ENCODE measurements around the gene CDK2AP2. TPM values are rescaled to one million over a fixed set of nuclear protein-coding genes. Genes with fewer than 3 reads are reported as not detected.

CDK2AP2 gene
- total RNA-seq, 3 donors from 2014 or later (not counting 1 experiment from before 2014, with no cell fraction given) = 57.9 to 67.7 (median 65.5) TPM

DNA sequence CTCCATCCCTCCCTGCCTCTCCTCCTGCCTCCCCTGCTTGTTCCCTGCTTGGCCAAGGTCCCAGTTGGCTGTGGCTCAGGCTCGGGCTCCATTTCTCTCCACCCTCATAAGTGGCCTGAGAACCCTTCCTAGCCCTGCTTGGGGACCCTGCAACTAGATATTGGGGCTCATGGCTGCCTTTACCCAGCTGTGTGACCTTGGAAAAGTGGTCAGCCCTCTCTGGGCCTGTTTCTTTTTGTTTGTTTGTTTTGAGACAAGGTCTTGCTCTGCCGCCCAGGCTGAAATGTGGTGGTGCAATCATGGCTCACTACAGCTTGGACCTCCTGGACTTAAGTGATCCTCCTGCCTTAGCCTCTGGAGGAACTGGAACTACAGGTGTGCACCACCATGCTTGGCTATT is 35.6 kb upstream of the CDK2AP2 start:
- H3K9me3 Mint-ChIP-seq = no peaks in the 10 kb centered on the region
- no peak overlapping the region for H3K4me3 ChIP-seq (ENCODE audit: low read length)
- no peaks in the 10 kb centered on the region for H3K9me3 ChIP-seq (ENCODE audit: control insufficient read depth, insufficient read depth, low read length)
- TF ChIP-seq, protein P1, sequence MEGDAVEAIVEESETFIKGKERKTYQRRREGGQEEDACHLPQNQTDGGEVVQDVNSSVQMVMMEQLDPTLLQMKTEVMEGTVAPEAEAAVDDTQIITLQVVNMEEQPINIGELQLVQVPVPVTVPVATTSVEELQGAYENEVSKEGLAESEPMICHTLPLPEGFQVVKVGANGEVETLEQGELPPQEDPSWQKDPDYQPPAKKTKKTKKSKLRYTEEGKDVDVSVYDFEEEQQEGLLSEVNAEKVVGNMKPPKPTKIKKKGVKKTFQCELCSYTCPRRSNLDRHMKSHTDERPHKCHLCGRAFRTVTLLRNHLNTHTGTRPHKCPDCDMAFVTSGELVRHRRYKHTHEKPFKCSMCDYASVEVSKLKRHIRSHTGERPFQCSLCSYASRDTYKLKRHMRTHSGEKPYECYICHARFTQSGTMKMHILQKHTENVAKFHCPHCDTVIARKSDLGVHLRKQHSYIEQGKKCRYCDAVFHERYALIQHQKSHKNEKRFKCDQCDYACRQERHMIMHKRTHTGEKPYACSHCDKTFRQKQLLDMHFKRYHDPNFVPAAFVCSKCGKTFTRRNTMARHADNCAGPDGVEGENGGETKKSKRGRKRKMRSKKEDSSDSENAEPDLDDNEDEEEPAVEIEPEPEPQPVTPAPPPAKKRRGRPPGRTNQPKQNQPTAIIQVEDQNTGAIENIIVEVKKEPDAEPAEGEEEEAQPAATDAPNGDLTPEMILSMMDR (IDR thresholded peaks at IDR 0.05) = no peak
- no peak for ATAC-seq
- intact Hi-C loops (cut with micrococcal nuclease) = no loop called here
- H3K4me1 ChIP-seq (ENCODE audit: control insufficient read depth, insufficient read depth, low read length) = no peaks in the 10 kb centered on the region
- no peak overlapping the region for H3K27ac Mint-ChIP-seq
- H3K4me3 Mint-ChIP-seq = no peak overlapping the region
- H3K4me1 Mint-ChIP-seq = no peaks in the 10 kb centered on the region
- H3K36me3 Mint-ChIP-seq = no peaks in the 10 kb centered on the region
- H3K27me3 ChIP-seq (ENCODE audit: control insufficient read depth, insufficient read depth, low read length) = no peaks in the 10 kb centered on the region
- WGBS (ENCODE audit: insufficient coverage) = 93% methylated on average over 2 of the region's 2 CpGs
- no peaks in the 10 kb centered on the region for H3K36me3 ChIP-seq (ENCODE audit: control insufficient read depth, insufficient read depth, low read length)
- no peak for DNase-seq
- H3K27me3 Mint-ChIP-seq (ENCODE audit: low read depth in 2 of 2) = peaks cover 0 to 3% of the 10 kb centered on the region in 2 donors
- no peak overlapping the region for H3K27ac ChIP-seq (ENCODE audit: low read length)

DNA sequence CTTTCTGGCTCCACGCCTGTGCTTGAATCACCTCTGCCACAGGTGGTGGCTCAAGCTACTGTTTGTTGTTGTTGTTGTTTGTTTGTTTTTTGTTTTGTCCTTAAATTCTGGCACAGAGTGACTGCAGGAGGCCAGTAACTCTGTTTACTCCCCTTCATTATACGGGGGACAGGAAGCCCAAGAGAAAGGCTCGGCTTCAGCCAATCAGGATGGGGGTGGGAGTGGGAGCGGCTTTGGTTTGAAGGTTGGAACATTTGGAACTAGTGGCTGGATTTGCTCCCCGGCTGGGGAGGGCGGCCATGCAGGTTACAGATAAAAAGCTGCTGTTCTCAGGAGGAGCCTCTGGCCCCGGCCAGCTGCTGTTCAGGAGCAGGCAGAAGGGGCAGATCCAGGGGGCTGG is 35.0 kb upstream of the CDK2AP2 start:
- no peak overlapping the region for H3K4me3 ChIP-seq (ENCODE audit: low read length)
- no peak overlapping the region for H3K27ac ChIP-seq (ENCODE audit: low read length)
- peaks cover 0 to 3% of the 10 kb centered on the region in 2 donors for H3K27me3 Mint-ChIP-seq (ENCODE audit: low read depth in 2 of 2)
- H3K36me3 Mint-ChIP-seq = no peaks in the 10 kb centered on the region
- H3K9me3 ChIP-seq (ENCODE audit: control insufficient read depth, insufficient read depth, low read length) = no peaks in the 10 kb centered on the region
- no peak overlapping the region for H3K4me3 Mint-ChIP-seq
- no peaks in the 10 kb centered on the region for H3K36me3 ChIP-seq (ENCODE audit: control insufficient read depth, insufficient read depth, low read length)
- intact Hi-C loops (cut with micrococcal nuclease) = no loop called here
- no peaks in the 10 kb centered on the region for H3K27me3 ChIP-seq (ENCODE audit: control insufficient read depth, insufficient read depth, low read length)
- H3K4me1 Mint-ChIP-seq = no peaks in the 10 kb centered on the region
- no peaks in the 10 kb centered on the region for H3K4me1 ChIP-seq (ENCODE audit: control insufficient read depth, insufficient read depth, low read length)
- DNase-seq (no peak), ATAC-seq (no peak)
- H3K9me3 Mint-ChIP-seq = no peaks in the 10 kb centered on the region
- H3K27ac Mint-ChIP-seq = no peak overlapping the region
- TF ChIP-seq, protein P1 (IDR thresholded peaks at IDR 0.05) = no peak
- 85% methylated on average over 6 of the region's 7 CpGs for WGBS (ENCODE audit: insufficient coverage)

DNA sequence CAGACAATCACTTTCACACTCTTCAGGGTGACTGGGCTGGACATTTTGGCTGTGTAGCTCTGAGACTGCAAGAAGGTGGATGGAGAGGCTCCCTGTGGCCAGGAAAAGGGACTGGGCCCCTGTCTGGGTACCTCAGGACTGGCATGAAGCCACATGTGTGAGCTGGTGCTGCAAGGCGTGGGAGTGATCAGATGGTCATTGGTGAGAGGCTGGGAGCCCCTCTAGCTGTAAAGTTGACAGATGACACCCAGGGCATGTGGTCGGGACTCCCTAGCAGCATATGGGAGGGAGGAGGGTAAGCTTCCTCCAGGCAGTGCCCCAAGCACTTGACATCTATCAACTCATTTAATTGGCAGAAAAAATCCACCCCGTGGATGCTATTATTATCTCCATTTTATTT is 34.2 kb upstream of the CDK2AP2 start:
- WGBS (ENCODE audit: insufficient coverage) = 54% methylated on average over 2 of the region's 3 CpGs
- H3K4me3 ChIP-seq (ENCODE audit: low read length) = no peak overlapping the region
- Mint-ChIP-seq H3K9me3 (no peaks in the 10 kb centered on the region), H3K36me3 (no peaks in the 10 kb centered on the region), H3K27ac (no peak overlapping the region), H3K4me1 (no peaks in the 10 kb centered on the region), H3K4me3 (no peak overlapping the region), H3K27me3 (ENCODE audit: low read depth in 2 of 2) (peaks cover 0 to 3% of the 10 kb centered on the region in 2 donors)
- TF ChIP-seq, protein P1 (IDR thresholded peaks at IDR 0.05) = no peak
- no peaks in the 10 kb centered on the region for H3K4me1 ChIP-seq (ENCODE audit: control insufficient read depth, insufficient read depth, low read length)
- H3K27ac ChIP-seq (ENCODE audit: low read length) = no peak overlapping the region
- no peaks in the 10 kb centered on the region for H3K36me3 ChIP-seq (ENCODE audit: control insufficient read depth, insufficient read depth, low read length)
- intact Hi-C loops (cut with micrococcal nuclease) = no loop called here
- DNase-seq (no peak), ATAC-seq (no peak)
- no peaks in the 10 kb centered on the region for H3K27me3 ChIP-seq (ENCODE audit: control insufficient read depth, insufficient read depth, low read length)
- no peaks in the 10 kb centered on the region for H3K9me3 ChIP-seq (ENCODE audit: control insufficient read depth, insufficient read depth, low read length)

DNA sequence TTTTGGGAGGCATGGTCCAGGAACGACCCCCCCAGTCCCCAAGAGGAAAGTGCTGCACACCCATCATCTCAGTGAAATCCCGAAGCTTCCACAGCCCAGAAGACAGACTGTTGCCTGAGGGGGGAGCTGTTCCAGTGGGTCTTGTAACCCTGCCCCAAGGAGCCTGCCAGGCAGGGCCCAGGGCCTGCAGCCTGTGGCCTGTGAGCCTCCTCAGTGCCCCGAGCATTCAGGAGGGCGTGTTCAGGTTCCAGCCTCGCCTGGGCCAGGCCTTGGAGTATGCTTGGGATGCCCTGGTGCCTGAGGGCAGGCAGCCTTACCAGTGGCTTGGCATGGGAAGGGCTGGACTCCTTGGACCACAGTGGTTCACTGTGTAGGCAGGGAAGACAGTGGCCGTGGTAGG is 33.2 kb upstream of the CDK2AP2 start:
- H3K36me3 ChIP-seq (ENCODE audit: control insufficient read depth, insufficient read depth, low read length) = no peaks in the 10 kb centered on the region
- H3K27me3 ChIP-seq (ENCODE audit: control insufficient read depth, insufficient read depth, low read length) = no peaks in the 10 kb centered on the region
- H3K9me3 ChIP-seq (ENCODE audit: control insufficient read depth, insufficient read depth, low read length) = no peaks in the 10 kb centered on the region
- H3K4me3 ChIP-seq (ENCODE audit: low read length) = no peak overlapping the region
- Mint-ChIP-seq H3K9me3 (no peaks in the 10 kb centered on the region), H3K36me3 (no peaks in the 10 kb centered on the region), H3K27me3 (ENCODE audit: low read depth in 2 of 2) (peaks cover 0 to under 1% of the 10 kb centered on the region in 2 donors), H3K27ac (no peak overlapping the region), H3K4me1 (no peaks in the 10 kb centered on the region), H3K4me3 (no peak overlapping the region)
- no peaks in the 10 kb centered on the region for H3K4me1 ChIP-seq (ENCODE audit: control insufficient read depth, insufficient read depth, low read length)
- no peak overlapping the region for H3K27ac ChIP-seq (ENCODE audit: low read length)
- intact Hi-C loops (cut with micrococcal nuclease) = no loop called here
- ATAC-seq (no peak), DNase-seq (no peak)
- 93% methylated on average over 6 of the region's 6 CpGs for WGBS (ENCODE audit: insufficient coverage)
- TF ChIP-seq, protein P1 (IDR thresholded peaks at IDR 0.05) = no peak

Measured in natural killer cell (primary cell).